ENCODE results near the gene AUNIP.

DNA sequence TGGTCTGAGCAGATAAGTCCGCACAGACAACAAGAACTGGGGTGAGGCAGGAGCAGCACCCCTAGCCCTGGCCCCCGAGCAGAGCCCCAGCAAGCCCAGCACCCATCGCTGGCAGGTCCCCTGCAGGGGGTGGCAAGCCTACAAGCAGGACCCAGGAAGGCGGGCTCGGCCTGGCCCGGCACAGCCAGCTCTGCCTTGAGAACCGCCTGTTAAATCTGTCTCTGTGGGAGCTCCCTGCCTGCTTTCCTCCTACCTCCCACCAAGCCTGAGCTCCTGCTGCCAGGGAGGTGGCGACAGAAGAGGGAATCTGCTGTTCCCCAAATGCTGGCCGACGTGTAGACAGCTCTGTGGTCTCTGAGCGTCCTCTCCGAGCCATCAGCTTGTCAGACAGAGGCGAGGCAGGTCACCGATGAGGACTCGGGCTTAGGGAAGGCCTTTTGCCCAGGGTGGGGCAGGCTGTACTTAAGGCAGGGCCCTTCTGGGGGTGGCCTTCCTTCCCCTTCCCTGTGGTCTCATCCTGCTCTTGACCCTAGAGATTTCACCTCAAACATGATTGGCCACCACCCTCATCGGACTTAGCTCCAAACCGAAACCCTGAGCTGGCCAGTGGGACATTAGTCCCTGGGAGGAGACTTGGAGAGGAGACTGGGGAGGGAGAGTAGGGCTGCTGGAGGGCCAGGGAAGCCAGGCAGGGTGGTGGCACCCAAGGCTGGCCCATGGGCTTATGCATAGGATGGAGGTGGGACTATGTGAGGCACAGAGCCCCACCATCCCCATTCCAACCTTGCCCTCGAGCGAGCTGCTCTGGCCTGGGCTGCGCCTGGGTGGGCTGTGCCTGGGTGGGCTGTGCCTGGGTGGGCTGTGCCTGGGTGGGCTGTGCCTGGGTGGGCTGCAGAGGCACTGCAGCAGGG is 51.5 kb downstream of the AUNIP start:
- TF ChIP-seq GATA2 (IDR thresholded peaks at IDR 0.05; ENCODE audit: low read depth, low read length) (no peak), GATA3 (IDR thresholded peaks at IDR 0.05; ENCODE audit: low read depth, low read length) (no peak)
